Hepatocyte (in vitro differentiated cells): ENCODE measurements around the gene SP140L. TPM values are rescaled to one million over a fixed set of nuclear protein-coding genes. Genes with fewer than 3 reads are reported as not detected.
"Not testable (repeated sequence)": the region's sequence is repeated elsewhere in the genome, so short reads cannot be mapped to it uniquely, and the experiment has no call there.

Experiments used
- DNase-seq: peaks from one replicate; pipeline ENCODE4 v3.0.0-alpha.2; 2016; ENCODE audit warnings: low spot score
- H2AFZ ChIP-seq: fragments of 200-600 bp; sonication (generic); 2 replicates; pipeline ENCODE4 v1.6.0; 2016; ENCODE audit warnings: antibody characterized with exemption, mild to moderate bottlenecking
- H3K27ac ChIP-seq: fragments of 200-600 bp; sonication (generic); 2 replicates; pipeline ENCODE4 v1.5.1; 2016; ENCODE audit warnings: mild to moderate bottlenecking
- H3K27me3 ChIP-seq: fragments of 200-600 bp; sonication (generic); 2 replicates; pipeline ENCODE4 v1.6.1; 2016
- H3K36me3 ChIP-seq: fragments of 200-600 bp; sonication (generic); replicated peaks from 2 replicates; pipeline ENCODE4 v1.5.1; 2016; ENCODE audit warnings: low read depth; ENCODE audit not compliant: insufficient read depth
- H3K4me1 ChIP-seq: fragments of 200-600 bp; sonication (generic); 2 replicates; pipeline ENCODE4 v1.5.1; 2016; ENCODE audit warnings: mild to moderate bottlenecking, moderate library complexity; ENCODE audit not compliant: insufficient read depth
- H3K4me2 ChIP-seq: fragments of 200-600 bp; sonication (generic); 2 replicates; pipeline ENCODE4 v1.6.0; 2016
- H3K4me3 ChIP-seq: fragments of 200-600 bp; sonication (generic); 2 replicates; pipeline ENCODE4 v1.5.1; 2016; ENCODE audit warnings: mild to moderate bottlenecking
- H3K79me2 ChIP-seq: fragments of 200-600 bp; sonication (generic); 2 replicates; pipeline ENCODE4 v1.6.0; 2017; ENCODE audit warnings: mild to moderate bottlenecking
- H3K9me2 ChIP-seq: fragments of 200-600 bp; sonication (generic); replicated peaks from 2 replicates; pipeline ENCODE4 v1.6.0; 2017; ENCODE audit warnings: mild to moderate bottlenecking; ENCODE audit not compliant: insufficient read depth
- H3K9me3 ChIP-seq: fragments of 200-600 bp; sonication (generic); 2 replicates; pipeline ENCODE4 v1.5.1; 2016; ENCODE audit warnings: low read depth, mild to moderate bottlenecking
- H4K20me1 ChIP-seq: fragments of 200-600 bp; sonication (generic); 2 replicates; pipeline ENCODE4 v1.6.0; 2016; ENCODE audit warnings: mild to moderate bottlenecking; ENCODE audit not compliant: insufficient read depth, poor library complexity, severe bottlenecking
- EZH2 ChIP-seq: fragments of 200-600 bp; sonication (generic); IDR thresholded peaks from 2 replicates; pipeline ENCODE4 v1.6.1; 2016; ENCODE audit warnings: antibody characterized with exemption, mild to moderate bottlenecking, borderline replicate concordance
- EZH2phosphoT487 ChIP-seq: fragments of 200-600 bp; sonication (generic); IDR thresholded peaks from one replicate; pipeline ENCODE4 v1.6.1; 2018; ENCODE audit warnings: antibody characterized with exemption, mild to moderate bottlenecking, low read depth, moderate library complexity; ENCODE audit not compliant: unreplicated experiment, severe bottlenecking
- WGBS: methylation state at CpG from one replicate; pipeline ENCODE4 v1.1.6; 2016; ENCODE audit warnings: low lambda C conversion rate; ENCODE audit errors: missing lambda C conversion rate; 5-methylcytosine and 5-hydroxymethylcytosine counted together
- polyA plus RNA-seq: library from polyadenylated mRNA; unstranded; fragments of >200 nt; fragmentation: Nextera tagmentation; extraction: Ambion mirVana; gene quantifications from 2 replicates; pipeline ENCODE4 v1.2.1, GENCODE V29; 2016
- total RNA-seq: library from RNA; depleted of rRNA; stranded (reverse); fragments of >200 nt; gene quantifications from 2 replicates; pipeline ENCODE4 v1.2.3, GENCODE V29; 2014
- TF ChIP-seq, protein P1 (sequence below): fragments of 200-600 bp; sonication (generic); IDR thresholded peaks from 2 replicates; pipeline ENCODE4 v1.5.1; 2016; ENCODE audit warnings: antibody characterized with exemption, mild to moderate bottlenecking; ENCODE audit not compliant: poor library complexity

SP140L gene
- total and polyA plus RNA-seq, 2 experiments from 2014 or later = 7.1 to 8.1 TPM

GRCh38 chr2:230394301-230394700 is 67.3 kb downstream of the SP140L start:
- Histone ChIP-seq H3K4me1 (no peaks in the 10 kb centered on the region), H2AFZ (no peak overlapping the region), H3K9me3 (no peaks in the 10 kb centered on the region), H3K27me3 (no peaks in the 10 kb centered on the region), H4K20me1 (no peaks in the 10 kb centered on the region), H3K4me2 (no peak overlapping the region), H3K4me3 (no peak overlapping the region), H3K27ac (no peak overlapping the region), H3K79me2 (no peaks in the 10 kb centered on the region), H3K9me2 (no peaks in the 10 kb centered on the region), H3K36me3 (no peaks in the 10 kb centered on the region)
- WGBS = 86% methylated on average over 2 of the region's 2 CpGs
- TF ChIP-seq EZH2phosphoT487 (no peak), EZH2 (no peak)
- DNase-seq = no peak

- not testable (repeated sequence) for H3K36me3 ChIP-seq, H3K4me3 ChIP-seq, DNase-seq, H3K4me1 ChIP-seq, H3K4me2 ChIP-seq, H3K9me3 ChIP-seq, H3K9me2 ChIP-seq, H3K27ac ChIP-seq, H3K79me2 ChIP-seq, H3K27me3 ChIP-seq, H2AFZ ChIP-seq, H4K20me1 ChIP-seq
- WGBS = 93% methylated on average over 6 of the region's 6 CpGs
These were observed 71.7 kb downstream of the SP140L start for GRCh38 chr2:230398698-230399097.

DNA sequence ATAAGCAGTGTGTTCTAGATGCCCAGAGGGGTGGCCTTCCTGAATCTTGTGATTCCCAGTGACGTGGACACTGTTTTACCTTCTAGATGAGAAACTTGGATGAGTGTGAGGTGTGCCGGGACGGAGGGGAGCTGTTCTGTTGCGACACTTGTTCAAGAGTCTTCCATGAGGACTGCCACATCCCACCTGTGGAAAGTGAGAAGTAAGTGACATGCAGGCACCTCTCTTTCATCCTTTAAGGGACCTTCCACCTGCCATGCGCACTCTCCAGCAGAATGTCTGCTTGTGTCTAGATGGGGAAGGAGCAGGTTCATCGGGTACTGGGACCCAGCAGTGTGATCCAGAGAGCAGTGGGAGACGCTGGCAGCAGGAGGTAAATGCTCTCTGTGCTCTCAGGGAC is 73.0 kb downstream of the SP140L start:
- Histone ChIP-seq H3K79me2 (no peaks in the 10 kb centered on the region), H3K27me3 (no peaks in the 10 kb centered on the region), H4K20me1 (no peaks in the 10 kb centered on the region)

DNA sequence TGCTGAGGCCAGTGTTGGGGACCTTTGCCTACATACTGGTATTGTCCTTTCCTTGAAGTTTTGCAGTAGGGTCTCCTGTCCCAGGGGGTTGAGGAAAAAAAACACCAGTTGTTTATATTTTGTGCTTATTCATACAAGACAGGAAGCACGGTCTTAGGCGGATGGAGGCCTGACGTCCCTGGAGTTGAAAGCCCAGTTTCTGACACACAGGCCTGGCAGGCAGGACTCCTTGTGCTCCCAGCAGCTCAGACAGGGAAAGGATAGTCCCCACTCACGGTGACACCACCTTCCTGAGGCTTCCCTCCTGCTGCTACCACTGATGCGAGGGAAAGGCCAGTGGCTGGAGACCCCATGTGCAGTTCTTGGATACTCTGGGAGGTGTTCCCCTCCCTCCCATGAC is 73.5 kb downstream of the SP140L start:
- no peak for TF ChIP-seq EZH2phosphoT487
- TF ChIP-seq EZH2 = no peak
- TF ChIP-seq, protein P1, sequence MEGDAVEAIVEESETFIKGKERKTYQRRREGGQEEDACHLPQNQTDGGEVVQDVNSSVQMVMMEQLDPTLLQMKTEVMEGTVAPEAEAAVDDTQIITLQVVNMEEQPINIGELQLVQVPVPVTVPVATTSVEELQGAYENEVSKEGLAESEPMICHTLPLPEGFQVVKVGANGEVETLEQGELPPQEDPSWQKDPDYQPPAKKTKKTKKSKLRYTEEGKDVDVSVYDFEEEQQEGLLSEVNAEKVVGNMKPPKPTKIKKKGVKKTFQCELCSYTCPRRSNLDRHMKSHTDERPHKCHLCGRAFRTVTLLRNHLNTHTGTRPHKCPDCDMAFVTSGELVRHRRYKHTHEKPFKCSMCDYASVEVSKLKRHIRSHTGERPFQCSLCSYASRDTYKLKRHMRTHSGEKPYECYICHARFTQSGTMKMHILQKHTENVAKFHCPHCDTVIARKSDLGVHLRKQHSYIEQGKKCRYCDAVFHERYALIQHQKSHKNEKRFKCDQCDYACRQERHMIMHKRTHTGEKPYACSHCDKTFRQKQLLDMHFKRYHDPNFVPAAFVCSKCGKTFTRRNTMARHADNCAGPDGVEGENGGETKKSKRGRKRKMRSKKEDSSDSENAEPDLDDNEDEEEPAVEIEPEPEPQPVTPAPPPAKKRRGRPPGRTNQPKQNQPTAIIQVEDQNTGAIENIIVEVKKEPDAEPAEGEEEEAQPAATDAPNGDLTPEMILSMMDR = no peak
- no peaks in the 10 kb centered on the region for H3K9me2 ChIP-seq
- no peaks in the 10 kb centered on the region for H3K36me3 ChIP-seq
- H3K4me3 ChIP-seq = no peak overlapping the region
- H4K20me1 ChIP-seq = no peaks in the 10 kb centered on the region
- H3K27me3 ChIP-seq = no peaks in the 10 kb centered on the region
- no peaks in the 10 kb centered on the region for H3K79me2 ChIP-seq
- H3K27ac ChIP-seq = no peak overlapping the region
- no peak overlapping the region for H2AFZ ChIP-seq
- H3K9me3 ChIP-seq = no peaks in the 10 kb centered on the region
- H3K4me1 ChIP-seq = no peaks in the 10 kb centered on the region
- DNase-seq = no peak
- 82% methylated on average over 5 of the region's 5 CpGs for WGBS
- H3K4me2 ChIP-seq = no peak overlapping the region

More for the DNA sequence above, 73.0 kb downstream of the SP140L start:
- H3K27ac ChIP-seq = no peak overlapping the region
- no peaks in the 10 kb centered on the region for H3K9me2 ChIP-seq
- no peaks in the 10 kb centered on the region for H3K36me3 ChIP-seq
- H3K4me1 ChIP-seq = no peaks in the 10 kb centered on the region
- no peak for TF ChIP-seq EZH2phosphoT487
- no peaks in the 10 kb centered on the region for H3K9me3 ChIP-seq
- H2AFZ ChIP-seq = no peak overlapping the region
- no peak overlapping the region for H3K4me2 ChIP-seq
- DNase-seq = no peak
- H3K4me3 ChIP-seq = no peak overlapping the region
- 90% methylated on average over 7 of the region's 7 CpGs for WGBS

GRCh38 chr2:230401026-230401425 is 74.0 kb downstream of the SP140L start:
- not testable (repeated sequence) for DNase-seq, H2AFZ ChIP-seq, H3K4me1 ChIP-seq, H3K79me2 ChIP-seq, H3K27me3 ChIP-seq, H3K4me3 ChIP-seq, H3K9me2 ChIP-seq, H3K9me3 ChIP-seq, H3K4me2 ChIP-seq, H4K20me1 ChIP-seq, H3K36me3 ChIP-seq, H3K27ac ChIP-seq
- 87% methylated on average over 2 of the region's 6 CpGs for WGBS
